Endothelial cell of umbilical vein (primary cell): ENCODE data around the gene C1orf122. TPM values are rescaled to one million over a fixed set of nuclear protein-coding genes. Genes with fewer than 3 reads are reported as not detected.

Source experiments
- BruUV-seq: library from RNA; stranded (reverse); fragments of 400-500 nt; replicated peaks from 2 replicates; lab custom pipeline; 2021; lab: Mats Ljungman, UMichigan
- CTCF ChIA-PET: fragments of 300-600, 350-600 bp; sonication (Branson Sonifier 250); formaldehyde crosslinking; loops from one replicate; lab custom pipeline; 2021; ENCODE audit warnings: antibody characterized with exemption, inconsistent platforms; lab: Charles Lee
- POLR2A ChIA-PET: fragments of 300-600, 350-600 bp; sonication (Branson Sonifier 250); formaldehyde crosslinking; loops from one replicate; lab custom pipeline; 2021; ENCODE audit warnings: antibody characterized with exemption, inconsistent platforms; lab: Charles Lee
- DNase-seq: peaks from one replicate; pipeline ENCODE4 v3.0.0-alpha.2; 2011; ENCODE audit warnings: low read depth, low spot score
- FAIRE-seq: peaks from 2 replicates; lab custom pipeline; 2011; peaks lifted over from hg19 to GRCh38; lab: Jason Lieb, UNC
- H2AFZ ChIP-seq: 2 replicates; pipeline ENCODE4 v1.6.0; 2012; ENCODE audit warnings: low read depth, low read length, control low read depth, inconsistent platforms
- H3K27ac ChIP-seq: 2 replicates; pipeline ENCODE4 v1.5.1; 2011; ENCODE audit warnings: low read depth, mild to moderate bottlenecking, control low read depth, low read length, moderate library complexity; ENCODE audit not compliant: insufficient read depth
- H3K27me3 ChIP-seq, 2 experiments: 2 replicates each; pipeline versions ENCODE4 v1.6.0 to v1.6.1; 2011; ENCODE audit warnings: low read length in 2 of 2, mixed read lengths in 1 of 2; ENCODE audit not compliant: control insufficient read depth in 2 of 2, insufficient read depth in 2 of 2
- H3K36me3 ChIP-seq, 2 experiments: 2 replicates in 1 of 2; 3 replicates in 1 of 2; pipeline ENCODE4 v1.5.1; 2011; ENCODE audit warnings: low read length in 2 of 2, mild to moderate bottlenecking in 1 of 2, moderate library complexity in 1 of 2; ENCODE audit not compliant: control insufficient read depth in 2 of 2, insufficient read depth in 2 of 2; ENCODE audit errors: extremely low read depth in 1 of 2
- H3K4me1 ChIP-seq: 3 replicates; pipeline ENCODE4 v1.5.1; 2011; ENCODE audit warnings: mild to moderate bottlenecking, low read length; ENCODE audit not compliant: control insufficient read depth, insufficient read depth; ENCODE audit errors: extremely low read depth
- H3K4me2 ChIP-seq: 2 replicates; pipeline ENCODE4 v1.6.1; 2011; ENCODE audit warnings: low read length, control low read depth, mixed read lengths; ENCODE audit not compliant: insufficient read depth
- H3K4me3 ChIP-seq, 3 experiments: fragments of 200-600 bp in 1 of 3; sonication (generic), shearing (Covaris generic) in 1 of 3; replicated peaks in 1 of 3; 2 replicates each; pipeline ENCODE4 v1.5.1; 2011 to 2016; ENCODE audit warnings: control low read depth in 3 of 3, low read length in 3 of 3, mild to moderate bottlenecking in 2 of 3, inconsistent platforms in 1 of 3, low read depth in 1 of 3, moderate library complexity in 1 of 3; ENCODE audit not compliant: insufficient read depth in 1 of 3
- H3K79me2 ChIP-seq: 2 replicates; pipeline ENCODE4 v1.6.0; 2012; ENCODE audit warnings: low read length, inconsistent platforms; ENCODE audit not compliant: control insufficient read depth, insufficient read depth
- H3K9ac ChIP-seq: replicated peaks from 2 replicates; pipeline ENCODE3; 2011; ENCODE audit warnings: low read length, control low read depth; ENCODE audit not compliant: insufficient read depth; ENCODE audit errors: extremely low read depth
- H3K9me1 ChIP-seq: replicated peaks from 3 replicates; pipeline ENCODE4 v1.6.0; 2011; ENCODE audit warnings: mild to moderate bottlenecking, low read length; ENCODE audit not compliant: control insufficient read depth, insufficient read depth; ENCODE audit errors: extremely low read depth
- H3K9me3 ChIP-seq: replicated peaks from 2 replicates; pipeline ENCODE4 v1.5.1; 2012; ENCODE audit warnings: low read length, inconsistent platforms; ENCODE audit not compliant: control insufficient read depth, insufficient read depth
- H4K20me1 ChIP-seq: replicated peaks from 2 replicates; pipeline ENCODE3; 2011; ENCODE audit warnings: mild to moderate bottlenecking, low read length; ENCODE audit not compliant: control insufficient read depth, insufficient read depth; ENCODE audit errors: extremely low read depth
- EZH2 ChIP-seq: IDR thresholded peaks from 2 replicates; pipeline ENCODE4 v1.6.1; 2012; ENCODE audit warnings: borderline replicate concordance, low read depth, mild to moderate bottlenecking, moderate library complexity, low read length, inconsistent platforms; ENCODE audit not compliant: severe bottlenecking
- FOS ChIP-seq: IDR thresholded peaks from 2 replicates; pipeline ENCODE4 v1.6.1; 2011; ENCODE audit warnings: mild to moderate bottlenecking, low read length, moderate library complexity, borderline replicate concordance; ENCODE audit not compliant: insufficient read depth
- GATA2 ChIP-seq: IDR thresholded peaks from 2 replicates; pipeline ENCODE4 v1.7.0; 2011; ENCODE audit warnings: low read depth, mild to moderate bottlenecking, moderate library complexity, mixed read lengths, low read length; ENCODE audit not compliant: insufficient read length, insufficient read depth
- JUN ChIP-seq: IDR thresholded peaks from 2 replicates; pipeline ENCODE4 v1.6.1; 2011; ENCODE audit warnings: borderline replicate concordance, low read depth; ENCODE audit not compliant: insufficient read length, insufficient read depth
- MYC ChIP-seq: IDR thresholded peaks from one replicate; pipeline ENCODE4 v1.6.1; 2011; ENCODE audit warnings: mild to moderate bottlenecking, low read depth, low read length
- POLR2A ChIP-seq: IDR thresholded peaks from 2 replicates; pipeline ENCODE4 v1.6.1; 2012; ENCODE audit warnings: low read depth, mild to moderate bottlenecking, control low read depth, low read length
- POLR2AphosphoS5 ChIP-seq: IDR thresholded peaks from 2 replicates; pipeline ENCODE4 v1.6.1; 2012; ENCODE audit warnings: low read depth, mild to moderate bottlenecking, control low read depth, low read length, moderate library complexity; ENCODE audit not compliant: insufficient read depth
- dilution Hi-C: fragments of 300-500 bp; cut with MboI; formaldehyde crosslinking; loops from one replicate; pipeline ENCODE4 v1.15.0; 2019; ENCODE audit warnings: low sequenced_read_pairs; ENCODE audit not compliant: extremely low pct_ligation_motif_present
- intact Hi-C: fragments of 100-400 bp; cut with micrococcal nuclease; formaldehyde crosslinking; loops from one replicate; pipeline ENCODE4 v1.10.0; 2022
- polyA plus RNA-seq, 4 experiments: library from polyadenylated mRNA; depleted of rRNA in 3 of 4; stranded (reverse) in 3 of 4; unstranded in 1 of 4; fragments of >200 nt; gene quantifications; 2 replicates each; pipeline versions ENCODE4 v1.2.1 to v1.2.3, GENCODE V29; 2011 to 2012; ENCODE audit warnings: missing spikeins in 1 of 4
- total RNA-seq: library from RNA; stranded (reverse); gene quantifications from 2 replicates; pipeline ENCODE4 v1.2.3, GENCODE V29; 2021
- TF ChIP-seq, protein P1 (sequence below), 2 donors: IDR thresholded peaks; 1 replicate in 1 of 2; 2 replicates in 1 of 2; pipeline ENCODE4 v1.5.1; 2011; ENCODE audit warnings: low read length in 2 of 2, mild to moderate bottlenecking in 2 of 2, moderate library complexity in 2 of 2, control low read depth in 1 of 2, inconsistent platforms in 1 of 2, low read depth in 1 of 2; ENCODE audit not compliant: insufficient read depth in 1 of 2; ENCODE audit errors: extremely low read depth in 1 of 2
- TF ChIP-seq, protein P2 (sequence below): IDR thresholded peaks from 2 replicates; pipeline ENCODE4 v1.6.1; 2011; ENCODE audit not compliant: insufficient read depth, insufficient read length

C1orf122 gene
- total and polyA plus RNA-seq, 2 donors (not counting 3 experiments of a cell fraction or from before 2014, with no cell fraction given), result 32.8 to 38.8 TPM

DNA sequence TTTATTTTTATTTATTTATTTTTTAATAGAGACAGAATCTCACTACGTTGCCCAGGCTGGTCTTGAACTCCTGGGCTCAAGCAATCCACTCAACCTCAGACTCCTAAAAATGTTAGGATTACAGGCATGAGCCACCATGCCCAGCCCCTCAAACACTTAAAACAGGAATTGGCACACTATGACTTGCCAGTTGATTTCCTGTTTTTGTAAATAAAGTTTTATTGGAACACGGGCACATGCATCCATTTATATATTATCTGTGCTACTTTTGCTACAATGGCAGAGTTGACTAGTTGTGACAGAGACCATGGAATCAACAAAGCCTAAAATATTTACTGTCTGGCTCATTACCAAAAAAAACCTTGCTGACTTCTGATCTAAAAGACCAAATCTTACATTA is 16.4 kb downstream of the C1orf122 start:
- H3K36me3 ChIP-seq, result peaks cover 7 to 19% of the 10 kb centered on the region in 2 experiments

More for the DNA sequence above, 16.4 kb downstream of the C1orf122 start:
- Histone ChIP-seq H2AFZ (no peak overlapping the region), H3K79me2 (no peaks in the 10 kb centered on the region), H3K9ac (no peak overlapping the region), H3K9me3 (no peaks in the 10 kb centered on the region), H3K4me3 (no peak overlapping the region), H3K27me3 (no peaks in the 10 kb centered on the region), H4K20me1 (no peaks in the 10 kb centered on the region), H3K9me1 (no peaks in the 10 kb centered on the region), H3K4me1 (no peaks in the 10 kb centered on the region), H3K4me2 (no peak overlapping the region), H3K27ac (no peak overlapping the region)
- ChIA-PET POLR2A (no interaction called here), CTCF (interaction anchor here (1.1 kb wide), 1 partner anchor 36 kb away, joined by 5 read pairs; the partner anchor contains the start of gene MTF1)
- no peak for TF ChIP-seq POLR2A
- no peak for TF ChIP-seq POLR2AphosphoS5
- TF ChIP-seq EZH2, result no peak
- TF ChIP-seq JUN, result no peak
- TF ChIP-seq, protein P1, sequence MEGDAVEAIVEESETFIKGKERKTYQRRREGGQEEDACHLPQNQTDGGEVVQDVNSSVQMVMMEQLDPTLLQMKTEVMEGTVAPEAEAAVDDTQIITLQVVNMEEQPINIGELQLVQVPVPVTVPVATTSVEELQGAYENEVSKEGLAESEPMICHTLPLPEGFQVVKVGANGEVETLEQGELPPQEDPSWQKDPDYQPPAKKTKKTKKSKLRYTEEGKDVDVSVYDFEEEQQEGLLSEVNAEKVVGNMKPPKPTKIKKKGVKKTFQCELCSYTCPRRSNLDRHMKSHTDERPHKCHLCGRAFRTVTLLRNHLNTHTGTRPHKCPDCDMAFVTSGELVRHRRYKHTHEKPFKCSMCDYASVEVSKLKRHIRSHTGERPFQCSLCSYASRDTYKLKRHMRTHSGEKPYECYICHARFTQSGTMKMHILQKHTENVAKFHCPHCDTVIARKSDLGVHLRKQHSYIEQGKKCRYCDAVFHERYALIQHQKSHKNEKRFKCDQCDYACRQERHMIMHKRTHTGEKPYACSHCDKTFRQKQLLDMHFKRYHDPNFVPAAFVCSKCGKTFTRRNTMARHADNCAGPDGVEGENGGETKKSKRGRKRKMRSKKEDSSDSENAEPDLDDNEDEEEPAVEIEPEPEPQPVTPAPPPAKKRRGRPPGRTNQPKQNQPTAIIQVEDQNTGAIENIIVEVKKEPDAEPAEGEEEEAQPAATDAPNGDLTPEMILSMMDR (IDR thresholded peaks at IDR 0.05; ENCODE audit: extremely low read depth in 1 of 2, insufficient read depth in 1 of 2, low read depth in 1 of 2, low read length in 2 of 2), result no peak
- no peak for TF ChIP-seq FOS
- TF ChIP-seq, protein P2, sequence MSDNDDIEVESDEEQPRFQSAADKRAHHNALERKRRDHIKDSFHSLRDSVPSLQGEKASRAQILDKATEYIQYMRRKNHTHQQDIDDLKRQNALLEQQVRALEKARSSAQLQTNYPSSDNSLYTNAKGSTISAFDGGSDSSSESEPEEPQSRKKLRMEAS, result no peak
- TF ChIP-seq MYC, result no peak
- TF ChIP-seq GATA2, result no peak
- FAIRE-seq, result no peak
- no peak for DNase-seq
- dilution Hi-C loops (no loop called here), intact Hi-C loops (no loop called here)
- no TSS peak for BruUV-seq
